ENCODE data around the gene SS18L1. TPM values are rescaled to one million over a fixed set of nuclear protein-coding genes. Genes with fewer than 3 reads are reported as not detected.

SS18L1 gene
- polyA plus RNA-seq, 2 donors = 5.5 to 14.7 TPM

GRCh38 chr20:62205618-62206387 lies 62.2 kb downstream of the SS18L1 start:
- H3K4me3 ChIP-seq (ENCODE audit: low read depth in 1 of 2, low read length in 2 of 2) = no peak overlapping the region
- 89 to 90% methylated on average over 37 to 38 of the region's 38 CpGs for WGBS, 2 donors
- no peaks in the 10 kb centered on the region for H3K27me3 ChIP-seq (ENCODE audit: control insufficient read depth in 1 of 2, insufficient read depth in 2 of 2, low read length in 2 of 2)
- no peaks in the 10 kb centered on the region for H3K4me1 ChIP-seq (ENCODE audit: control insufficient read depth in 2 of 2, insufficient read depth in 2 of 2, low read length in 1 of 2)
- no peak overlapping the region for H3K27ac ChIP-seq (ENCODE audit: low read depth in 2 of 2, low read length in 1 of 2)
- peaks cover 4 to 14% of the 10 kb centered on the region in 2 donors for H3K36me3 ChIP-seq (ENCODE audit: control insufficient read depth in 2 of 2, insufficient read depth in 2 of 2, low read length in 1 of 2)
- no peaks in the 10 kb centered on the region for H3K9me3 ChIP-seq (ENCODE audit: control insufficient read depth in 2 of 2, insufficient read depth in 1 of 2, low read depth in 1 of 2, low read length in 1 of 2)

- H3K27me3 ChIP-seq (ENCODE audit: control insufficient read depth in 1 of 2, insufficient read depth in 2 of 2, low read length in 2 of 2) = no peaks in the 10 kb centered on the region
- H3K27ac ChIP-seq (ENCODE audit: low read depth in 2 of 2, low read length in 1 of 2) = no peak overlapping the region
- H3K9me3 ChIP-seq (ENCODE audit: control insufficient read depth in 2 of 2, insufficient read depth in 1 of 2, low read depth in 1 of 2, low read length in 1 of 2) = peaks cover 0 to 2% of the 10 kb centered on the region in 2 donors
- H3K4me3 ChIP-seq (ENCODE audit: low read depth in 1 of 2, low read length in 2 of 2) = no peak overlapping the region
- H3K4me1 ChIP-seq (ENCODE audit: control insufficient read depth in 2 of 2, insufficient read depth in 2 of 2, low read length in 1 of 2) = no peaks in the 10 kb centered on the region
- 83 to 88% methylated on average over 17 of the region's 17 CpGs for WGBS, 2 donors
- peaks cover 3 to 9% of the 10 kb centered on the region in 2 donors for H3K36me3 ChIP-seq (ENCODE audit: control insufficient read depth in 2 of 2, insufficient read depth in 2 of 2, low read length in 1 of 2)
These were observed 62.8 kb downstream of the SS18L1 start for GRCh38 chr20:62206388-62206775.

- H3K27ac ChIP-seq (ENCODE audit: low read depth in 2 of 2, low read length in 1 of 2) = no peak overlapping the region
- 54 to 64% methylated on average over 18 to 19 of the region's 19 CpGs for WGBS, 2 donors
- H3K4me3 ChIP-seq (ENCODE audit: low read depth in 1 of 2, low read length in 2 of 2) = no peak overlapping the region
These were observed 64.7 kb downstream of the SS18L1 start for GRCh38 chr20:62208061-62208794.

GRCh38 chr20:62208795-62209755 lies 65.5 kb downstream of the SS18L1 start:
- no peaks in the 10 kb centered on the region for H3K4me1 ChIP-seq (ENCODE audit: control insufficient read depth in 2 of 2, insufficient read depth in 2 of 2, low read length in 1 of 2)
- no peak overlapping the region for H3K4me3 ChIP-seq (ENCODE audit: low read depth in 1 of 2, low read length in 2 of 2)
- H3K9me3 ChIP-seq (ENCODE audit: control insufficient read depth in 2 of 2, insufficient read depth in 1 of 2, low read depth in 1 of 2, low read length in 1 of 2) = peaks cover 0 to 2% of the 10 kb centered on the region in 2 donors
- no peak overlapping the region for H3K27ac ChIP-seq (ENCODE audit: low read depth in 2 of 2, low read length in 1 of 2)
- WGBS, 2 donors = 24 to 27% methylated on average over 27 of the region's 27 CpGs
- H3K36me3 ChIP-seq (ENCODE audit: control insufficient read depth in 2 of 2, insufficient read depth in 2 of 2, low read length in 1 of 2) = no peaks in the 10 kb centered on the region
- peaks cover 0 to 4% of the 10 kb centered on the region in 2 donors for H3K27me3 ChIP-seq (ENCODE audit: control insufficient read depth in 1 of 2, insufficient read depth in 2 of 2, low read length in 2 of 2)

More at GRCh38 chr20:62208061-62208794, 64.7 kb downstream of the SS18L1 start:
- Histone ChIP-seq H3K36me3 (ENCODE audit: control insufficient read depth in 2 of 2, insufficient read depth in 2 of 2, low read length in 1 of 2) (no peaks in the 10 kb centered on the region), H3K27me3 (ENCODE audit: control insufficient read depth in 1 of 2, insufficient read depth in 2 of 2, low read length in 2 of 2) (peaks cover 0 to 4% of the 10 kb centered on the region in 2 donors), H3K9me3 (ENCODE audit: control insufficient read depth in 2 of 2, insufficient read depth in 1 of 2, low read depth in 1 of 2, low read length in 1 of 2) (peaks cover 0 to 2% of the 10 kb centered on the region in 2 donors), H3K4me1 (ENCODE audit: control insufficient read depth in 2 of 2, insufficient read depth in 2 of 2, low read length in 1 of 2) (no peaks in the 10 kb centered on the region)

- 52 to 60% methylated on average over 17 of the region's 17 CpGs for WGBS, 2 donors
- H3K27ac ChIP-seq (ENCODE audit: low read depth in 2 of 2, low read length in 1 of 2) = no peak overlapping the region
These were observed 66.4 kb downstream of the SS18L1 start for GRCh38 chr20:62209850-62210495.

GRCh38 chr20:62210496-62210855 lies 66.9 kb downstream of the SS18L1 start:
- WGBS, 2 donors = 52 to 60% methylated on average over 21 of the region's 21 CpGs
- Histone ChIP-seq H3K4me1 (ENCODE audit: control insufficient read depth in 2 of 2, insufficient read depth in 2 of 2, low read length in 1 of 2) (no peaks in the 10 kb centered on the region), H3K36me3 (ENCODE audit: control insufficient read depth in 2 of 2, insufficient read depth in 2 of 2, low read length in 1 of 2) (no peaks in the 10 kb centered on the region), H3K9me3 (ENCODE audit: control insufficient read depth in 2 of 2, insufficient read depth in 1 of 2, low read depth in 1 of 2, low read length in 1 of 2) (peaks cover 0 to 2% of the 10 kb centered on the region in 2 donors), H3K27me3 (ENCODE audit: control insufficient read depth in 1 of 2, insufficient read depth in 2 of 2, low read length in 2 of 2) (peaks cover 2 to 4% of the 10 kb centered on the region in 2 donors), H3K4me3 (ENCODE audit: low read depth in 1 of 2, low read length in 2 of 2) (no peak overlapping the region), H3K27ac (ENCODE audit: low read depth in 2 of 2, low read length in 1 of 2) (no peak overlapping the region)

More at GRCh38 chr20:62209850-62210495, 66.4 kb downstream of the SS18L1 start:
- Histone ChIP-seq H3K4me3 (ENCODE audit: low read depth in 1 of 2, low read length in 2 of 2) (no peak overlapping the region), H3K27me3 (ENCODE audit: control insufficient read depth in 1 of 2, insufficient read depth in 2 of 2, low read length in 2 of 2) (peaks cover 2 to 4% of the 10 kb centered on the region in 2 donors), H3K9me3 (ENCODE audit: control insufficient read depth in 2 of 2, insufficient read depth in 1 of 2, low read depth in 1 of 2, low read length in 1 of 2) (peaks cover 0 to 2% of the 10 kb centered on the region in 2 donors), H3K4me1 (ENCODE audit: control insufficient read depth in 2 of 2, insufficient read depth in 2 of 2, low read length in 1 of 2) (no peaks in the 10 kb centered on the region), H3K36me3 (ENCODE audit: control insufficient read depth in 2 of 2, insufficient read depth in 2 of 2, low read length in 1 of 2) (no peaks in the 10 kb centered on the region)

- peaks cover 0 to 2% of the 10 kb centered on the region in 2 donors for H3K9me3 ChIP-seq (ENCODE audit: control insufficient read depth in 2 of 2, insufficient read depth in 1 of 2, low read depth in 1 of 2, low read length in 1 of 2)
- WGBS, 2 donors = 76 to 77% methylated on average over 8 of the region's 8 CpGs
- H3K4me1 ChIP-seq (ENCODE audit: control insufficient read depth in 2 of 2, insufficient read depth in 2 of 2, low read length in 1 of 2) = no peaks in the 10 kb centered on the region
- H3K27me3 ChIP-seq (ENCODE audit: control insufficient read depth in 1 of 2, insufficient read depth in 2 of 2, low read length in 2 of 2) = peaks cover 4% of the 10 kb centered on the region in 2 donors
- no peaks in the 10 kb centered on the region for H3K36me3 ChIP-seq (ENCODE audit: control insufficient read depth in 2 of 2, insufficient read depth in 2 of 2, low read length in 1 of 2)
- H3K4me3 ChIP-seq (ENCODE audit: low read depth in 1 of 2, low read length in 2 of 2) = no peak overlapping the region
- H3K27ac ChIP-seq (ENCODE audit: low read depth in 2 of 2, low read length in 1 of 2) = no peak overlapping the region
These were observed 67.6 kb downstream of the SS18L1 start for GRCh38 chr20:62211216-62211615.

- WGBS, 2 donors = 64 to 65% methylated on average over 9 of the region's 9 CpGs
- H3K27ac ChIP-seq (ENCODE audit: low read depth in 2 of 2, low read length in 1 of 2) = no peak overlapping the region
- H3K9me3 ChIP-seq (ENCODE audit: control insufficient read depth in 2 of 2, insufficient read depth in 1 of 2, low read depth in 1 of 2, low read length in 1 of 2) = peaks cover 0 to 2% of the 10 kb centered on the region in 2 donors
- no peaks in the 10 kb centered on the region for H3K36me3 ChIP-seq (ENCODE audit: control insufficient read depth in 2 of 2, insufficient read depth in 2 of 2, low read length in 1 of 2)
- no peaks in the 10 kb centered on the region for H3K4me1 ChIP-seq (ENCODE audit: control insufficient read depth in 2 of 2, insufficient read depth in 2 of 2, low read length in 1 of 2)
- peaks cover 4% of the 10 kb centered on the region in 2 donors for H3K27me3 ChIP-seq (ENCODE audit: control insufficient read depth in 1 of 2, insufficient read depth in 2 of 2, low read length in 2 of 2)
- no peak overlapping the region for H3K4me3 ChIP-seq (ENCODE audit: low read depth in 1 of 2, low read length in 2 of 2)
These were observed 68.3 kb downstream of the SS18L1 start for GRCh38 chr20:62211769-62212288.

Measured in esophagus (tissue), 2 donors.